ENCODE measurements around the gene PTF1A. TPM values are rescaled to one million over a fixed set of nuclear protein-coding genes. Genes with fewer than 3 reads are reported as not detected.

PTF1A gene
- not detected for total RNA-seq
- polyA plus RNA-seq: not detected
- long read RNA-seq, donor 1: 0 reads
- long read RNA-seq, donor 2: 0 reads

GRCh38 chr10:23191764-23192711, at the start of gene PTF1A:
TSS of gene PTF1A (plus strand) at chr10:23192312. CDS start at chr10:23192531, 219 bp downstream.
- H3K27me3 ChIP-seq (ENCODE audit: insufficient read depth in 3 of 3, low read length in 2 of 3): peaks cover 15 to 87% (median 21%) of the 10 kb centered on the region in 3 donors

GRCh38 chr10:23146258-23146657, 45.9 kb upstream of the PTF1A start:
- no peak for TF ChIP-seq CTCF (IDR thresholded peaks at IDR 0.05)
- 44 to 59% (median 46%) methylated on average over 9 of the region's 9 CpGs for WGBS, 3 donors
- Histone ChIP-seq H3K4me1 (no peaks in the 10 kb centered on the region), H3K27me3 (ENCODE audit: insufficient read depth in 3 of 3, low read length in 2 of 3) (no peaks in the 10 kb centered on the region), H3K9me3 (no peaks in the 10 kb centered on the region), H3K27ac (no peak overlapping the region), H3K36me3 (ENCODE audit: insufficient read depth in 1 of 2, low read depth in 1 of 2) (no peaks in the 10 kb centered on the region), H3K4me3 (no peak overlapping the region)
- DNase-seq (no peak), ATAC-seq (no peak)
- intact Hi-C loops (cut with DNase I): no loop called here

More at GRCh38 chr10:23191764-23192711, at the start of gene PTF1A:
- TF ChIP-seq CTCF (IDR thresholded peaks at IDR 0.05): no peak
- H3K9me3 ChIP-seq: no peaks in the 10 kb centered on the region
- intact Hi-C loops (cut with DNase I): no loop called here
- no peaks in the 10 kb centered on the region for H3K36me3 ChIP-seq (ENCODE audit: insufficient read depth in 1 of 2, low read depth in 1 of 2)
- peak within 1 kb of the TSS; percentile 15 for H3K4me3 ChIP-seq
- WGBS, 3 donors: 1% methylated on average over 88 to 107 of the region's 107 CpGs
- no peak within 1 kb of the TSS for H3K27ac ChIP-seq
- DNase-seq (no peak), ATAC-seq (no peak)
- peaks cover 4% of the 10 kb centered on the region for H3K4me1 ChIP-seq

- Histone ChIP-seq H3K4me3 (no peak overlapping the region), H3K27ac (no peak overlapping the region), H3K4me1 (no peaks in the 10 kb centered on the region), H3K27me3 (ENCODE audit: insufficient read depth in 3 of 3, low read length in 2 of 3) (no peaks in the 10 kb centered on the region), H3K36me3 (ENCODE audit: insufficient read depth in 1 of 2, low read depth in 1 of 2) (no peaks in the 10 kb centered on the region), H3K9me3 (no peaks in the 10 kb centered on the region)
- TF ChIP-seq CTCF (IDR thresholded peaks at IDR 0.05): no peak
- intact Hi-C loops (cut with DNase I): no loop called here
- 82 to 83% (median 83%) methylated on average over 6 of the region's 6 CpGs for WGBS, 3 donors
- ATAC-seq: no peak
- no peak for DNase-seq
Observed at GRCh38 chr10:23147035-23147434, 45.1 kb upstream of the PTF1A start.

- TF ChIP-seq CTCF (IDR thresholded peaks at IDR 0.05): no peak
- intact Hi-C loops (cut with DNase I): no loop called here
- Histone ChIP-seq H3K36me3 (ENCODE audit: insufficient read depth in 1 of 2, low read depth in 1 of 2) (no peaks in the 10 kb centered on the region), H3K4me1 (no peaks in the 10 kb centered on the region), H3K9me3 (no peaks in the 10 kb centered on the region), H3K4me3 (no peak overlapping the region), H3K27ac (no peak overlapping the region), H3K27me3 (ENCODE audit: insufficient read depth in 3 of 3, low read length in 2 of 3) (no peaks in the 10 kb centered on the region)
- ATAC-seq: no peak
- 94 to 96% (median 95%) methylated on average over 19 of the region's 19 CpGs for WGBS, 3 donors
- no peak for DNase-seq
Observed at GRCh38 chr10:23148214-23148613, 43.9 kb upstream of the PTF1A start.

All from psoas muscle (tissue), 8 donors.